HUDEP-2 (cell line): ENCODE measurements around the gene ARL3.

Experiments
- DNase-seq, 76 experiments: peaks; one replicate each; lab custom pipeline; 2025; ENCODE audit not compliant: unreplicated experiment in 76 of 76; lab: John Stamatoyannopoulos, UW

Gene ARL3

DNA sequence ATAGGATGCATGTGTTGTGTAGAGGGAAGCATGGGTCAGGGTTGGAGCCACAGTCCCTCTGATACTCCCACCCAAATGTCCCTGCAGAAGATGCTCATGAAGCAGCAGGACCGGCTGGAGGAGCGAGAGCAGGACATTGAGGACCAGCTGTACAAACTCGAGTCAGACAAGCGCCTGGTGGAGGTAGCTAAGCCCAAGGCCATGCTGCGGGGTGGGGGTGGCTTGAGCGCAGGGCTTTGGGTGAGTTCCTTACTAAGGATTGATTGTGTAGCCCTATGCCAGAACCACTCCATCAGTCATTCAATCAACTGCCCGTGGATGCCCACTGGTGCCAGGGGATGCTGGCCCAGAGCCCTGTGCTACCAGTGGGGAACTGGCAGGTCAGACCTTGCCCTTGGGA lies 59.6 kb downstream of the ARL3 start:
- DNase-seq = no peak

DNA sequence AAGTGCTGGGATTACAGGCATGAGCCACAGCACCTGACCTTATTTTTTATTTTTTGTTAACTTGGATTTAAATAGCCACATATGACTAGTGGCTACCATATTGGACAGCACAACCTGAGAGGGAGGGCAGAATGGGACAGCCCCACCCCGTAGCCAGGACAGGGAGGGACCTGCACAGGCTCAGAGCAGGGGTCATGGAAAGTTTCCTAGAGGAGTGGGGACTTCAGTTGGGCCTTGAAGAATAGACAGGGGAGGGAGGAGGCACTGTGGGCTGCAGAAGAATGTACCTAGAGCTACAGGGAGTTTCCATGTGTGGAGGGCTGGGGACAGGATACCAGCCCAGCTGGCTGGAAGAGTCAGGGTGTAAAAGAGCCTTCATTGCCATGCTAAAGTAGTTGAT lies 61.1 kb downstream of the ARL3 start:
- DNase-seq = no peak

DNA sequence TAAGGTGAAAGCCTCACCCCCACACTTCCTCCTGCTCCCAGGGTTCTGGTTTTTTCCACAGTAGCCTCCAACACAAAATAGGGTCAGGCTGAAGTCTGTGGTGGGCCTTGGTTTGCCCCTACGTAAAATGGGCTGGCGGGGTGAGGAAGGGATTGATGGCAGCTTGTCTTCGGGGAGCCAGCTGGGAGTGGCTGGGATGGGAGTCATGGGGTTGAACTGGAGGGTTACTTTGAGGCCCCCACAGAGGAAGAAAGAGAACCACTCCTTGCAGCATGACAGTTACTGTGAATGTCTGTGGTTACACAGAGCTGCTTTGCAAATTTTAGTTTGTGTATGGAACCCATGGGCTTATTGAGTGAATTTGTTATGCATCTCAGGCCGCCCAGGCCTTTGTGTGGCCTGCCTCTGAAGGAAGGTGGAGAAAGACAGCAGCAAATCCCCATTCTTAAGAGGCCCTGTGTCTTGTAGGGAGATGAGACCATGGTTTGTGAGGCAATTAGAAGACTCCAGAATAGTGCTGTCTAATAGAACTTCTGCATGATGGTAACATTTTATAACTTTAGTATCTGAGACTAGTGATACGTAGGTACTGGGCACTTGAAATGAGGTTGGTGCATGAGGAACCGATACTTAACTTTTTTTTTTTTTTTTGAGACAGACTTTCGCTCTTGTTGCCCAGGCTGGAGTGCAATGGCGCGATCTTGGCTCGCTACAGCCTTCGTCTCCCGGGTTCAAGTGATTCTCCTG lies 61.9 kb downstream of the ARL3 start:
- no peak for DNase-seq

DNA sequence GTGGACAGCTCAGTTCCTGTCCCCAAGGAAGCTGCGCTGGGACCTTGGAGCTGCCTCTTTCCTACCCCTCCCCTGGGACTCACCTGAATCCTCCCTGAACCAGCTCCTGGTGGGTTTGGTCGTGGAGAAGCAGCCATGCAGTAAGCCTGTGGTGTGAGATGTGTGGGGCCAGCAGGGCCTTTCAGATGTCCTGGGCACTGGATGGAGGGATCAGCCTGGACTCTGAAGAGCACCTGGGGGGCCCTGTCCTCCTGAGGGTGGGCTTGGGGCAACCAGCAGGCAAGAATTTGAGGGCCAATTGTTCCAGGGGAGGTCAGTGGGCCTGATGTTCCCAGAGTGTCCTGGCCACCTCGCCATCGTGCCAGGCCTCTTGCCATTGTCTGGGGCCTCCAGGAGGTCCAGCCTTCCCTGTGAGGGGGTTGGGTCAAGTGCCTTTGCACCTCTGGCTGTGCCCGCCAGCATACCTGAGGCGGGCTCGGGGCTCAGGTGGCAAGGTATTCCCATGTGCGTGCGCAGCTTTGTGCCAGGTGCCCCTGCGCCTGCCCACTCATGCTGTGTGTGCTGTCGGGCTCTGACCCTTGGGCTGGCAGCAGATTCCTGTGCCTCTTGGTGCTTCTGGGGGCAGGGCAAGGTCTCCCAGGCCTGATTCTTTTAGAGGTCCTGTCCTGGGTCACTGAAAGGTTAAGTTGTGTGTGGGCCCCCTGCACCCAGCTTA lies 62.6 kb downstream of the ARL3 start:
- DNase-seq = no peak

DNA sequence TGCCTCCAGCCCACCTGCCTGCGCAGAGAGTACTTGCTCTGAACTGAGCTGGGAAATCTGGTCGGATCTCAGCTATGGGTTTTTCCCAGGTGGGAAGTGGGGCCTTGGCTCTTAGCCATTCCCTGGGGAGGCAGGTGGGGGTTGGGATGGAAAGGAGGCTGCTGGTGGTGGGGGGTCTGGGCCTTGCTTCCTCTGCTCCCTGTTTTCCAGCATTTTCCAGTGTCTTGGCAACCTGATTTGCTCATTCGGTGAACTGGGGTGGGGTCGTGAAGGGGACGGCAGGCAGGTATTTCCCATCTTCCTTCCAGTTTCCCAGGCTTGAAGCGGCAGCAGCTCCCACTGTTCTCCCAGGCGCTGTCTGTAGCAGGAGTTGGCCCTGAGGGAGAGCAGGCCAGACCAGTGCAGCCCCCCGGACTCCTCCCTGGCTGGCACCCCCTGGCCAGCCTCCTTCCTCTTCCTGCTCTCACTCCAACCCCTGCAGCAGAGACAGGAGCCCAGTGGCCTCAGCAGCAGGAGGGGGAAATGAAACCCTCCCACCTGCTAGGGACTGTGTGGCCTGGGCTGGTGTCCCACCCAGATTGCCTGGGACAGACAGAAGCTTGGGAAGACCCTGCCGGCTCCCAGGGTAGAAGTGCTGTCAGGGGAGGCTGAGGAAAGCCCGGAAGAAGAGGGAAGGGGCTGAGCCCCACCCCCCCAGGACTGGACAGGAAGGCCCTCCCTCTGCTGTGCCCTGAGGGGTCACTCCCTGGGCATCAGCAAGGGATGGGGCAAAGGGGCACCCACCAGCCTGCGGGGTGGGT lies 63.3 kb downstream of the ARL3 start:
- DNase-seq = no peak

DNA sequence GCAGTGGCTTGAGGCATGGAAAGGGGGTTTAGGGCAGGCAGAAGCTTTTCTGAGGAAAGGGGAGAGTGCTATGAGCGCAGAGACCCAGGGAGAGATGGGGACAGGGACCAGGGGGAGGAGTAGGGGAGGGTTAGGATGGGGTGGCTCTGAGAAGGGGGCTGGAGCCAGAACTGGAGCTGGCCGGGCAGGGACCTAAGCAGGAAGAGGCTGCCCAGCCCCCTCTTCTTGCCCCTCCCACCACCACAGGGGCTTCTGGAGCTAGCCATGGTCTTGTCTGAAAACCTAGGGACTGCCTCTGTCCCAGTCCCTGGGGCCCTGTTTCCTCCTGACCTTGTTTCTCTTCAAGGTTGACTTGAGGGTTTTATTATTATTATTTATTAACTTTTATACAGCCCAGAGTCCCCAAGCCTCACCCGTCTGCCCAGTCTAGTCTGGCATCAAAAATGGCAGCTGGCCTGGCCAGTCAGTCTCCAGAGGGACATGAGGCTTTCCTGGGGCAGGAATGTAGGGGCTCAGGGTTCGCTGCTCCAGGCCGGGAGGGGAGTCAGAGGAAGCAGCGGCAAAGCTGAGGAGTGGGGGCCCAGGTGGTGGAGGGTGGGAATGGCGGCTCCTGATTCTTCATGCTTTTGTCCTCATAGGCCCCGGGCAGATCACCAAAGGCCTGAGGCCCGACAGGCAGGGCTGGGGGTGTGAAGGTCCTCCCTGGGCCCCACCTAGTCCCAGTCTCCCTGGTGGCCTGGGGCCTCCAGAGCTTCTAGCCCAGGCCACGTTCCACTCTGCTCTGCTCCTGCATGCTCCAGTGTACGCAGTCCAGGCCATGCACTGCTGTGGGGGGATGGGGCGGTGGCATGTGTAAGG lies 64.2 kb downstream of the ARL3 start:
- DNase-seq = no peak

DNA sequence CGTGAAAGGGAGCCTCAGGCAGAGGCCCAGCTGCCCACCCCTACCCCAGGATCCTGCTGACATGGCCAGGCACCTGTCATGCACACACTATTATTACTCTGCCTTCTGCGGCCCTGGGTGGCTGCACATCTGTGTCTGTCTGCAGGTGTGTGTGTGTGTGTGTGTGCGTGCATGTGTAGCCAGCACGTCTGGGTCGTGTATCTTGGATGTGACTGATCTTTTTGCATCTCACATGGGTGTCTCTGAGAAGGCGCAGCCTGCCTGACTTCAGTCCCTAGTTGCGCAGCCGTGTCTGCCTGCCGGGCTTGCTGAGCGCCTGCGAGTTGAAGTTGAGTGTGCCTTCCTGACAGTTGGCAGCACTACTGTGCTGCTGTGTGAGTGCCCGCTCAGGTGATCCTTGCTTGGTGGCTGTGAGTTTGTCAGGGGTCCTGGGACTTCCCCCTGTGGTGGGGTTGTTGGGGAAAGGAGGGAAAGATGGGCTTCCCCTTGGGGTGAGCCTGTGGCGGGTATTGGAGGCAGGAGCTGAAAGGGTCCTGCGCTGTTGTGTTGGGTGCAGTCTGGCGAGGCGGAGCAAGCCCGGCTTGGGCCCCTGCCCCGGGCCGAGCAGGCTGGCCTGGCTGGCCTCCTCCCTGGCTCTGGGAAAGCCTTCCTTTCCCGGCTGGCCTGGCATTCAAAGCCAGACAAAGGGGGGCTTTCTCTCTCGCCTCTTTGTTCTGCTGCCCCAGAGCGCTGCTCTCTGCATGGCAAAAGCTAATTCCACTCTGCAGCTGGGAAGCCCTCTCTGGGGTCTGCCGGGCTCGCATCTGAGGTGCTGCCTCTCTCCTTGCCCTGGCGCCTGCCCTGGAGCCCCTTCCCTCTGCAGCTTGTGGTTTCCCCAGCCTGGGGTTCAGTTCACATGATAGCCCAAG lies 65.1 kb downstream of the ARL3 start:
- no peak for DNase-seq

DNA sequence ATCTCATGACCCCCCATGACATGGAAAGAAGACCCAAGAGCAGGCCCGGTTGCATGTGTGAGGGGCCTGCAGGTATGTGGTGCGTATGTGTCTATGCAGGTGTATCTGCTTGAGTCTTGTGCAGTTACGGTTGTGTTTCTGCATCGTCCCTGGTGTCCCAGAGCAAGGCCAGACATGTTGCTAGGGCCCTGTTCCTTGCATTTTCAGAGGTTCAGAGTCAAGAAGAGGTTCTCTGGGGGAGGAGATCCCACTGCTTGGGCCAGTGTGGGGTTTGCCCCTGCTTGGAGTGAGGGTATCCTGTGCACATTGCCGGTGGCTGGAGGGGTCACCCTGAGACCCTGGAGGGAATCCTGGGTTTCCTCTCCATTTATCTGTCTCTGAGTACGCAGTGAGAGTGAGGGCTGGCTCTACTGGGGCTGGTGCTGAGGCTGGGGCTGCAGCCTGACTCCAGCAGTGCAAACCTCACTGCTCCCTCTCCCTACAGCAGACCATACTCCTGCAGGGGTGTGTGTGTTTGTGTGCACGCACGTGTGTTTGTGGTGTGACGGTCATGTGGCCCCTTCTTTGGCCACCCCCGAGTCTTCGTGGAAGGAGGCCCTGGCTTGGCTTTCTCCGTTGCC lies 65.8 kb downstream of the ARL3 start:
- no peak for DNase-seq

DNA sequence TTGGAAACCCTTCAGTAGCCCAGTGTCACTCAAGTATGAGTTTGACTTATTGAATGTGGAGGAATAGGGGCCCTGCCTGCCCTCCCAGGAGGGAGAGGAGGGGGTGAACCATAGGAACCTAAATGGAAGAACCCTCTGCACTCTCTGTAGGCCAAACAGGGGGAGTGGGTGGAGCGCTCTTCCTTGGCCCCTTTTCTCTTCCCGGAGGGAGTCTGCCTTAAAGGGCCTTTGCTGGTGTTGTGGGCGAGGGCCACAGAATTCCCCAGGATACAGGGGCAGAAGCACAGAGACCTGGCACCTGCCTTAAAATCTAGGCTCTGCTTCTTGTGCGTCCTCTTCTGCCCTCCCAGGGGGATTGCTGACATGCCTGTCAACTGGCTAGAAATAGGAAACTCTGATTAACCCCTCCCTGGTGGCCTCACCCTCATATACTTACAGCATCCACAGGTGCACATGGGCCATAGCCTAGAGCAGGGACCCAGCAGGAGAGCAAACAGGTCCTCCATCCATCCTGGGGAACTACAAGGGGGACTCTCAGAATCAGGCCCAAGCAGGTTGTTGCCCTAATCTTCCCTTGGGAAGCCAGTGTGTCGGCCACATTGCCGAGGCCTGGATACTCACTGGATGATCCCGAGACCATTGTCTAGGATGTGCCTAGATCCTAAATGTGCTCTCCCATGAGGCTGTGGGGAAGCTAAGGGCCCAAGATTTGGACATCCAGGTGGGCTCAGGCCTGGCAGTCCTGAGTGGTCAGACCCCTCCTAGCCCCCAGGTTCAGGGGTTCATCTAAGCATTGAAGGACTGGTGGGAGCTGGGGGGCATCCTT lies 66.5 kb downstream of the ARL3 start:
- no peak for DNase-seq

DNA sequence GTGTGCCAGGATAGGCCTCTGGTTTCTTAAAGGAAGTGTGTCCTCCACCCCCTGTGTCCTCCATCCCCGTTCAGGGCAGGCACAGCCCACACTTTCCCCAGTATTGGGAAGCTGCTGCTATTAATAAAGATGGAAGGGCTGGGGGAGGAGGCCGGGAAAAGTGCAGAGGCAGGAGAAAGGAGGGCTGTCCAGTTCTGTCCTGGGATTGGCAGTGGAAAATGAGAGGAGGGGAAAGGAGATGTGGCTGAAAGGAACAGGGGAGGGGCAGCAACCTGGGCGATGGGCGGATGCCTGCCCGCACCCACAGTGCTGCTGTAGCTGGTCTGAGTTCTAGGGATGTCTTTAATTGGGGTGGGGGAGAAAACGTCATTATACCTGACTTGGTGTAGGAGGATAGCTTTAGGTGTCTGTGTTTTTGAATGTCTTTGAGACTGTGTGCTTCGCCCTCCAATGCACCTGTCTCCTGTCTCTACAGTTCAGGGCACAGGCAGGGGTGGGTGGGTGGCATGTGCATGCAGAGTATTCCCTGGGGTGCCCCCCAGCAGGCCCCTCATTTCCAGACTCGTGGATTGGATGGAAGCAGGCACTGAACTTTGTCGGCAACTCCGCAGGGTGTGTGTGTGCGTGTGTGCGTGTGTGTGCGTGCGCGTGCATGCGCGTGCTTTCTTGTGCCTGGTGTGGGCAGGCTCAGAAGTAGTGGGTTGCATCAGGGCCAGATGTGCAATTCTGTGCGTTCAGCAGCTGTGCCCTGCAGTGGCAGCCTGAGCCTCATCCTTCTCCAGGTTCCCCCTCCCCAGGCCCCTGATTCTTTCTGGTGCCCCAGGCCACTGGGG lies 67.4 kb downstream of the ARL3 start:
- DNase-seq = peak in 1 of 76 experiments; percentile 19

DNA sequence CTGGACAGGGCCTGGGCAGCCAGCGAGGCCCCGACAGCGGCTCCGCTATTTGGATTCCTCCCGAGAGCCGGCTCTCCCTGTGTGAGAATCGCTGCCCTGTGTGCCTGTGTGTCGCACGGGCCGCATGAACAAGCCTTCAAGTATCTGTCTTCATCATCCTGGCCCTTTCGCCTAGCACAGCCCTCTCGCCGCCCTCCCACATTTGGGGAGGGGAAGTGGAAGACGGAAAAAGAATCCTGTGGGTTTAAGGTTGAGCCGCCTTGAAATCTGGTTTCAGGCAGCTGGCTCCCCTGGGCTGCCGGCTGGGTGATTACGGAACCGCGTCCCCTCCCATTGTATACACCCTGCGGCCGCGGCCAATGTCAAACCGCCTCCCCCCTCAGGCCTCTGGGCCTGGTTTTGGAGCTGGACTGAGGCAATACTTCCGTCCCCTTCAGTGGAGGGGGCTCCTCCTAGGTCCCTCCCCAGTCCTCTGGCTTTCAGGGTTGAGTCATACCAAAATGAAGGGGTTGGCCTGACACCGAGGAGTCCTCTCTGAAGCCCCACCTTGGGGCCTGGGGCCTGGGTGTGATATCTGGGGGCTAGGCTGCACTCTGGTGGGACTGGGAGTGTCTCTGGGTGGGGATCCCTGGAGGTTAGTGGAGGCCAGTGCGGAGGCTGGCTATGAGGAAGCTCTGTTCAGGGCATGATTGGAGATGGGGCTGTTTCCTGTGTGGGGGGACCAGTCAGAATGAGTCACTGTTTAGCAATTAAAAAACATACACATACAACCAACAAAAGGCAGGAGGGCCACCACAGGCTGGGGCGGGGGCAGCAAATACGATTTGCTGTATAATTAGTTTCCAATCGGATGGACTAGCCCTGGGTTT lies 68.2 kb downstream of the ARL3 start:
- DNase-seq = peak in 73 of 76 experiments; percentile 24 to 92 (median 74)

DNA sequence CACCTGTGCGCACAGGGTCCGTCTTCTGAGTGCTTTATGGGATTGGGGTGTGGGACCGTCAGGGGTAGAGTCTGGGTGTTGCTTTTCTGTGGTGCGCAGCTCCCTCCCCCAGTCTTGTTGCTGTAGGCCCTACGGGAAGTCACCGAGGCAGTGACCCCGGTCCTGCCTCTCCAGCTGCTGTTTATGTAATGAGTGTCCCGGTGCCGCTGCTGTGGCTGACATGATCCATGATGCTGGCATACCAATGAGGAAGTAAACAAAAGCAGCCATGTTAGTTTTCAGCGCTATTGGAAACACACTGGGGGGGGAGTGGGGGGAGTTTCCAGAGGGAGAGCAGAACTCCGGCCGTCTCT lies 68.8 kb downstream of the ARL3 start:
- peak in 26 of 76 experiments; percentile 8 to 74 (median 44) for DNase-seq

DNA sequence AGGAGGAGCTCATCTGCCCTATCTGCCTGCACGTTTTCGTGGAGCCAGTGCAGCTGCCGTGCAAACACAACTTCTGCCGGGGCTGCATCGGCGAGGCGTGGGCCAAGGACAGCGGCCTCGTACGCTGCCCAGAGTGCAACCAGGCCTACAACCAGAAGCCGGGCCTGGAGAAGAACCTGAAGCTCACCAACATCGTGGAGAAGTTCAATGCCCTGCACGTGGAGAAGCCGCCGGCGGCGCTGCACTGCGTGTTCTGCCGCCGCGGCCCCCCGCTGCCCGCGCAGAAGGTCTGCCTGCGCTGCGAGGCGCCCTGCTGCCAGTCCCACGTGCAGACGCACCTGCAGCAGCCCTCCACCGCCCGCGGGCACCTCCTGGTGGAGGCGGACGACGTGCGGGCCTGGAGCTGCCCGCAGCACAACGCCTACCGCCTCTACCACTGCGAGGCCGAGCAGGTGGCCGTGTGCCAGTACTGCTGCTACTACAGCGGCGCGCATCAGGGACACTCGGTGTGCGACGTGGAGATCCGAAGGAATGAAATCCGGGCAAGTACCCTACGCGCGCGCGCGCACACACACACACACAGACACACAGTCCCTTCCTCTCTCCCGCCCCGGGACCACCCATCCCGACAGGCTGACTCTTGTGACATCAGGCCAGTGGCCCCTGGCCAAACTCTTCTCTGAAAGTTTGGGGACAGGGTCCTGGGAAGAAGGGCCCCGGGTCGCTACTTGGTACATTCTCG lies 69.4 kb downstream of the ARL3 start:
- peak in 74 of 76 experiments; percentile 20 to 90 (median 78) for DNase-seq

DNA sequence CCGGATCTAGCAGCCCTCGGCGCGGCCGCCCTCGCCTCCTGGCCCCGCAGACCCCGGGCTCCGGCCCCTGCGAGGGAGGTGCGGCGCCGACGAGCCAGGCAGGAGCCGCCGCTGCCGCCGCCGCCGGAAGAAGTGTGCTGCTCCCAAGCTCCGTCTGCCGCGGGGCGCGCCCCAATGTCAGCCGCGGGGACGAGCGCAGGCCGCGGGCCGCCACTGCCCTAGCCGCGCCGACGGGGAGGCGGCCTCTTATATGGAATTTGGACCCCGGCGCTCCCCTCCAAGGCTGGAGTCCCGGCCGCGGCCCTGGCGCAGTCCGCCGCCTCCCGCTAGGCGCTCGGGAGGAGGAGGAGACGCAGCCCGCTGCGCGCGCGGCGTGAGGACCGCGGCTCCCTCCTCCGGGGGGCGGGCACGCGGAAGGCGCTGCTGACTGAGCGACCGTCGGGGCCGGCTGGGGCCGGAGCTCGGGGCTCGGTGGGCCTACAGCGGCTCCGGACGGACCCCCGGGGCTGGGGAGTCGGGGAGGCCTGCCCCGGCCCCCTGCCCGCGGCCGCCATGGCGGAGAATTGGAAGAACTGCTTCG lies 70.0 kb downstream of the ARL3 start, which contains the start of gene TRIM8:
TSS of gene TRIM8 (plus strand) at position 414 of the 580 bp plus-strand sequence. CDS start at position 553, 139 bp downstream.
- DNase-seq = peak in 50 of 76 experiments; percentile 15 to 79 (median 48)
